ES-I3 (cell line): ENCODE results near the gene MNX1.
A peak's percentile ranks its signal among the peaks of the same experiment; 100 is the strongest.

Experiments used
- H3K36me3 ChIP-seq: 2 replicates; pipeline ENCODE4 v1.6.1; 2013; ENCODE audit warnings: mild to moderate bottlenecking, low read length, control low read depth, moderate library complexity; ENCODE audit not compliant: insufficient read depth
- H3K4me1 ChIP-seq: 2 replicates; pipeline ENCODE4 v1.6.1; 2013; ENCODE audit warnings: mild to moderate bottlenecking, control low read depth, low read length; ENCODE audit not compliant: insufficient read depth
- H3K9ac ChIP-seq: 2 replicates; pipeline ENCODE4 v1.6.1; 2013; ENCODE audit warnings: low read depth, mild to moderate bottlenecking, low read length, moderate library complexity
- H3K9me3 ChIP-seq: 2 replicates; pipeline ENCODE4 v1.6.1; 2013; ENCODE audit warnings: mild to moderate bottlenecking, low read length, moderate library complexity; ENCODE audit not compliant: control insufficient read depth, insufficient read depth

Gene MNX1

DNA sequence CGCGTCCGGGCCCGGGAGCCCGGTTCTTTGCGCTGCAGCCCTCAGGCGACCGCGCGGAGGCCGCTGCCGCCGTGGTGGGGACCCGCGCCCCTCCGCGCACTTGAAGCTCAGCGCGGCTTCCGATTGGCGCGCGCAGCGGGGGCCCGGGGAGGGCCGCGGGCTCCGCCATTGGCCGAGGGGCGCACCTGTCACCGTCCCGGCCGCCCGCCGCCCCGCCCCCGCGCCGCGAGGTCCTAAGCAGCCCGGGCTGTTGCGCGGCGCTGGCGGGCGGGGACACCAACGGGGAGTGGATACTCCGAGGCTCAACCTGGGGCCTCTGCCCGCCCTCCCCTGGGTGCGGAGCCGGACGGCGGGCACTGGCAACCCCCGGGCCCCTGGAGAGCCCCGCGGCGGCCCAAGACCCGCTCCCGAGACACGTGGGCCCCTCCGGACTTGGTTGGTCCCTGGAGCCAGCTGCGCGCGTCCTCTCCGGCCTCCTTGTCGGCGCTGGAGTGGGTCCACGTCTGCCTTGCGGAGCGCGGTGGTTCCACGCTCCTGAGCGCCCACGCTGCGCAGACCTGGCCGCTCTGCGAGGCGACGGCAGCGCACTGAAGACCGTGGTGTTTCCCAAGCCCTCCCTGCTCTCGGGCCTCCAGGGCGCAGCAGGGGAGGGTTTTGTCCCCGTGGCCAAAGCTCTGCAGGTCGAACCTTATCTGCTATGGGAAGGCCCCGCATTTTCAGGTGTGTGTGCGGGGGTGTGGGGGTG, at the start of gene MNX1:
TSS of gene MNX1 (minus strand) at position 76 of the 745 bp plus-strand sequence. CDS start 313 bp downstream, outside the sequence.
- peak within 1 kb of the TSS; percentile 63; the same call in 1 of the 2 replicates for H3K9ac ChIP-seq
- no peaks in the 10 kb centered on the region for H3K36me3 ChIP-seq
- H3K4me1 ChIP-seq = peaks cover 24% of the 10 kb centered on the region
- no peaks in the 10 kb centered on the region for H3K9me3 ChIP-seq

DNA sequence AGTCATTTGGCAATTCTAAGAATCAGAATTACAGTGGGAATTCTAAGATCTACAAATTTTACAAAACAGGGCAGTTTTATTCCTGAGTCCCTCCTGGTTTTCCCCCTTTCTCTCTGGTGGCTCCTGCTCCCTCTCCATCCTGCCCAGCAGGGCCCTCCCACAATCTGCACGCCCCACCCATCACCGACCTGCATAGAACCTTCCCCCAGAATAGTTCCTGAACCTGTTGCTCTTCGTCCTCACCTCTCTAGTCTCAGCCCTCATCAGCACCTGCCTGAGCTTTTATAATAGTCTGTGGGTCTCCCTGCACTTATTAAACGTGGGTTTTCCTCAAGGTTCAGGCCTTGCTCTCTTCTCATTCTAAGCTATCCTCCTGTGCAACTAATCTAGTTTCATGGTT, 49.1 kb upstream of the MNX1 start:
- 0 out of 2 replicates have a peak, but pooled peaks cover 3% of the 10 kb centered on the region for H3K9me3 ChIP-seq
- H3K36me3 ChIP-seq = no peaks in the 10 kb centered on the region
- H3K4me1 ChIP-seq = no peaks in the 10 kb centered on the region; the same call in 1 of the 2 replicates
- H3K9ac ChIP-seq = no peak overlapping the region

DNA sequence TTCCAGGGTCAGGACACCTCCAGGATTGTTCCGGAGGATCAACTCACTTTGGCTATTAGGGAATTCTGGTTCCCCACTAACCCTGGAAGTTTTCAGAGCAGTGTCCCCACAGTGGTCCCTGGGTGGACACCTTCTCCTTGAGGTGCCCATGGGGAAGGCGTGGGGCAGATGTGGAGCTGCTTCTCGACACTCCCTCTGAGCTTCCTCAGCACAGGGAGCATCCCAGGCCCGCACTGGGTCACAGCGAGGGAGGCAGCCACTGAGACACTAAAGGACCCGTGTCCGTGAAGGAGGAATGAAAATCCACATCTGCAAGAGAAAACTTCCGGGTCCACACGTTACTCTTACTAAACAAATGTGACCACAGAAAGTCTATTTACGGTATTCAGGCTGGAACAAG, 48.2 kb upstream of the MNX1 start:
- Histone ChIP-seq H3K9ac (no peak overlapping the region), H3K4me1 (no peaks in the 10 kb centered on the region; the same call in 1 of the 2 replicates), H3K36me3 (no peaks in the 10 kb centered on the region), H3K9me3 (no peaks in the 10 kb centered on the region)

DNA sequence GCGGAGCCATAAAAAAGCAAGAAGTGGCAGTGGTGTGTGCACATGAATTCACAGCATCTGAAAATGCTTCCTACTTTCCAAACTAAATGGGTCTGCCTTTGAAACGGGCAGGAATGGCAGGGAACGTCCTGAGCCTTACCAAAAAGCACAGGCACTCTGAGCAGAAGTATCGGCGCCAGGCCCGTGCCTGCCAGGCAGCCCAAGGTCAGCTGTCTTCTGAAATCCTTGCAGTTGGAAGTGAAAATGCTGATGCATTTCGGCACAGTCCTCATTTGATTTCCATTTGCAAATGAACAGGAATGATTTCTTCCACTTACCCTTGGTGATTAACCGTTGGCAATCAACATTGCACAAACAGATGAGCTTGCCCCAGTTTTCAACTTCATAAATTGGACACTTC, 47.6 kb upstream of the MNX1 start:
- Histone ChIP-seq H3K4me1 (no peaks in the 10 kb centered on the region; the same call in 1 of the 2 replicates), H3K36me3 (no peaks in the 10 kb centered on the region), H3K9me3 (no peaks in the 10 kb centered on the region), H3K9ac (no peak overlapping the region)

DNA sequence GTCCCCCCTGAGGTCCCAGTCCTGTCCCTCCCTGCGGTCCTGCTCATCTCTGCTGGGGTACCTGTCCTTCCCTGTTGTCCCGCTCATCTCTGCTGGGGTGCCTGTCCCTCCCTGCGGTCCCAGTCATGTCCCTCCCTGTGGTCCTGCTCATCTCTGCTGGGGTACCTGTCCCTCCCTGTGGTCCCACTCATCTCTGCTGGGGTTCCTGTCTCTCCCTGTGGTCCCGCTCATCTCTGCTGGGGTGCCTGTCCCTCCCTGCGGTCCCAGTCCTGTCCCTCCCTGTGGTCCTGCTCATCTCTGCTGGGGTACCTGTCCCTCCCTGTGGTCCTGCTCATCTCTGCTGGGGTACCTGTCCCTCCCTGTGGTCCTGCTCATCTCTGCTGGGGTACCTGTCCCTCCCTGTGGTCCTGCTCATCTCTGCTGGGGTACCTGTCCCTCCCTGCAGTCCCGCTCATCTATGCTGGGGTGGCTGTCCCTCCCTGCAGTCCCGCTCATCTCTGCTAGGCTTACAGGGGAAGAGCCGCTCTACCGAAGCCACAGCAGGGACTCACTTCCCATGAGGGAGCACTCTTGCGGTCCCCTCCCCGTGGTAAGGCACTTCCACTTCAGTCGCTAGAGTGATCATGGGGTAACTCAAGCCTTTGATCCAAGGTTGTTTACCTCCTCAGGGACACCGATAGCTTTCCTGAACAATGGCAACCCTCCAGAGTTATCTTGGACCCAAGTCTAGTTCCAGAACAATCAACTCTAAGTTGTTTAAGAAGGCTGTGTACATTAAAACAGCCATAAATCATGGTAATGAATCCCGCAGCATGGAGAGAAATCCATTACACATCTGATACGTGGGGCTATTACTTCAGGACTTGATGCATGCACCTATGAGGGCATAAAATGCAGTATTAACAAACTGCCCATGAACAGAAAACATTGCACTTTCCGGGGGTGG, 46.8 kb upstream of the MNX1 start:
- H3K9ac ChIP-seq = no peak overlapping the region
- no peaks in the 10 kb centered on the region for H3K36me3 ChIP-seq
- H3K9me3 ChIP-seq = no peaks in the 10 kb centered on the region
- H3K4me1 ChIP-seq = no peaks in the 10 kb centered on the region; the same call in 1 of the 2 replicates

DNA sequence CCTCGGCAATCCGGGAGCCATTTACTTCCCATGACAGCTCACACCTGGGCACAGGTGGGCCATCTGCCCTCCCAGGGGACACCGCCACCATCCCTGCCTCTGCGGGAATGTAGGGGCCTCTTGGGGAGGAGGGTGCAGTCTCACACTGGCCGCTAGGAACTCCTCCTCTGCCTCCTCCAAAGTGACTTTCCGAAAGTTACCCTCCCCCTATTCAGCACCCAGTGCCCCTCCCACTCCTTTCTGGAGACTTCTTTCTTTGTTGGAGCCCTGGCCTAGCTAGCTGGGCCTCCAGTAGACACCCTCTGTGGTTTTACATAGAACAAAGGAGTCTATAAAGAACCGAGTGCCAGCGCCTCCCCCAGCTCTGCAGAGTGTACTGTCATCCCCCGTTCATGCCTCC, 45.8 kb upstream of the MNX1 start:
- H3K4me1 ChIP-seq = no peaks in the 10 kb centered on the region; the same call in 1 of the 2 replicates
- H3K9ac ChIP-seq = no peak overlapping the region
- H3K9me3 ChIP-seq = no peaks in the 10 kb centered on the region
- no peaks in the 10 kb centered on the region for H3K36me3 ChIP-seq

DNA sequence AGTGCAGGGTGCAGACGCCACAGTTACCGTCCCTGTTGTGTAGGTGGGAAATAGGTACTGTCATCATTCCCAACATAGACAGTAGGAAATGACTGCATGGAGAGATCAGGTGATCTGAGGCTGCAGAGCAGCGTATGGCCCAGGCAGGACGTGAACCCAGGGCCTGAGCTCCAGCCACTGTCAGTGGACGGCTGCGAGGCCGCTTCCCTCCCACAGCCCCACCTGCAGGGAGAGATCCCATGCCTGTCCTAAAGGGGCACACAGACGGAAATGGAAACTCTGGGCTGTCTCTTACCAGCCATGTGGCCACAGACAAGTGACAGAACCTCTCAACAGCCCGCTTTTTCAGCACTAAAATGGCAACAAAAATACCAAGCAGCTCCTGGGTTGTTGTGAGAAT, 44.5 kb upstream of the MNX1 start:
- Histone ChIP-seq H3K9me3 (no peaks in the 10 kb centered on the region), H3K36me3 (no peaks in the 10 kb centered on the region), H3K4me1 (no peaks in the 10 kb centered on the region; the same call in 1 of the 2 replicates), H3K9ac (no peak overlapping the region)

DNA sequence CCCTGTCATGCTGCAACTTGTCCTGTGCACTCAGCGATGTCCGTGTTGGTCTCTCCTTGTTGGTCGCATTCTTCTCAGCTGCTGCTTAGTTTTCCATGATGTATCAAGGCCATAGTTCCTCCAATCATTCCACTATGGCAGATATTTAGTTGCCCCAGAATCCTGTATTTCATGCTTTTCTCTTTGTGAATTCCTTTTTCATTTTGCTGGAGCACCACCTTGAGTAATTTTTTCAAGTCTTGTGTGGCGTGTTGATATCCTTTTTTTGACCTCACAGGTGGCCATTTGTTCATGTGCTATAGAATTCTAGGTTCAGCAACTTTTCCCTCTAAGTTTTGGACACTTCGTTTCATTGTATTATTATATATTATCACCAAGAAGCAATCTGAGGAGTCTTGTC, 42.7 kb upstream of the MNX1 start:
- Histone ChIP-seq H3K4me1 (no peaks in the 10 kb centered on the region; the same call in 1 of the 2 replicates), H3K36me3 (no peaks in the 10 kb centered on the region), H3K9me3 (no peaks in the 10 kb centered on the region), H3K9ac (no peak overlapping the region)

DNA sequence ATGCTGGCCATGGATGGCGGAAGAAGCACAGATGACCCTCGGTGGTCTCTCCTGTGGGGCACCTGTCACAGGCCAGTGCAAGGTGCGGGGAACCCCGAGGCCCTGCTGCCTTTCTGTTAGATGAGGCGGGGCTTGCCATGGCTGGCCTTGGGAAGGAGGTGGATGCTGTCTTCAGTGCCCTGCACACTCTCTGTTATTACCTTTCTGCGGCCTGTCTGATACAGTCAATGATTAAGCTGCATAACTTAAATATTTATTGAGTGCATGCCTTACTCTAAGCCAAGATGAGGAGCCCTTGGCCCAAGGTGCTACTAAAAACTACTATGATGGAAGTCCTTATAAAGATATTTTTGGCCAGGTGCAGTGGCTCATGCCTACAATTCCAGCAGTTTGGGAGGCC, 36.7 kb upstream of the MNX1 start:
- H3K9ac ChIP-seq = no peak overlapping the region
- H3K36me3 ChIP-seq = no peaks in the 10 kb centered on the region
- no peaks in the 10 kb centered on the region for H3K9me3 ChIP-seq
- H3K4me1 ChIP-seq = no peaks in the 10 kb centered on the region

DNA sequence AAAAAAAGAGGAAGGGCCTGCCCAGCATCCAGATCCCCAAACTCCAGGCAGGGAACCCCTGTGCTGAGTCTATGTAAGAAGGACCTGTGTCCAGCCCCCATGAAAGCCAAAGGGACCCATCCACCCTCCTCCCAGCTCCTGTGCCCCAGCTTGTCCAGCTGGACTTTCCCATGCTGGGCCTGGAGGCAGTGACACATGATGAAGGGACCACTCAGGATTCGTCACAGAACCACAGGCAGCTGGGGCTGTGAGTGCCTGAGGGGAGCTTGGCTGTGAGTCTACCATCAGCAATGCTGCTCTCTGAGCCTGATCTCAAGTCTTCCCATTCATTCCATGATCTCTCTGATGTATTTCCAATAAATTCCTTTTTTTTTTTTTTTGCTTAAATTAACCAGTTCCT, 36.2 kb upstream of the MNX1 start:
- H3K9me3 ChIP-seq = no peaks in the 10 kb centered on the region
- H3K36me3 ChIP-seq = no peaks in the 10 kb centered on the region
- H3K9ac ChIP-seq = no peak overlapping the region
- no peaks in the 10 kb centered on the region for H3K4me1 ChIP-seq

DNA sequence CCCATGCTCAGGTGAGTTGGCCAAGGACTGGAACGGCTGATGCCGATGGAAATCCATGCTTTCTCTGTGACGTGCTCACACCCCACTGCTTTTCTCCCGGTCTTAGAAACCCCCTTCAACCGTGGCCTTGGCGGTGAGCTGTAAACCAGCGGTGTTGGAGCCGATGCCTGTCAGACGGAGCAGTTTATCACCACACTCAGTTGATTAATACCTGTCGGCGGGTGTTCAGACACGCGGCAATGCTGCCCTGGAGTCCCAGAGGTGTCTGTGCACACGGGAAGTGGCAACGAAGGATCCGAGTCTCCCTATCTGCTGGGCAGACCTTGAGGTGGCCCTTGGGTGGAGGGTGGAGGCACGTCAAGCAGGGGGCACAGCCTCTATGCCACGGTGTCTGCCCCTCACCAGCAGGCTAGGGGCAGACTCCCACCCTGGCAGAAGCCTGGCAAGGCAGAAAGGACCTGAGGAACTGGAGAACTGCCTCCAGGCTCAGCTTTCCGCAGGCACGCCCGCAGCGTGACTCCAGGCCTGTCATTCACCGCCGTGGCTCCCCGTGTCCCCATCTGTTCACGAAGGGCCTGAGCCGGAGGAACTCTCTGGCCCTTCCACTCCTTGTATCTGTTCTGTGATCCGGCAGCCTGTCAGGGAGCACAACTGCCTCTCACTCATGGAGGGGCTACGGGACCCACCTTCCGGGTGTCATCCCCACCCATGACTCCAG, 34.6 kb upstream of the MNX1 start:
- H3K9ac ChIP-seq = no peak overlapping the region
- H3K9me3 ChIP-seq = no peaks in the 10 kb centered on the region
- H3K36me3 ChIP-seq = no peaks in the 10 kb centered on the region
- H3K4me1 ChIP-seq = no peaks in the 10 kb centered on the region

DNA sequence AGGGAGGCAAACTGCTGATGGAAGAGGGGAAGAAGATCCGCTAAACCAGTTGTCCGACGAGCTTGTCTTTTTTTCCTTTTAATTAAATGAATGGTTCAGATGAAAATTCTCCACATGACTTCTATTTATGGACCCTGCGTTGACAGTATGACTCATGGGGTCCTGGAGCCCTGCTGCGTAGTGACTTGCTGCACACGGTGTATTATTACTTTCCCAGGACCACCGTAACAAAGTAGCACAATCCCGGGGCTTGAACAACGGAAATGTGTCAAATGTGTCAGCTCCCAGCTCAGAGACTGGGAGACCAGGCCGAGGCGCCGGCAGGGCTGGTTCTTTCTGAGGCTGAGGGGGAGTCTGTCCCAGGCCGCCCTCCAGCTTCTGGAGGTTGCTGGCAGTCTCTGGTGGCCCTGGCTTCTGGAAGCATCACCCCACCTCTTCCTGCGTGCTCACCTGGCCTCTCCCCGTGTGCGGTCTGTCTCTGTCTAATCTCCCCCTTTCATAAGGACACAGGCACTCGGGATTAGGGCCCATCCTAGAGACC, 33.8 kb upstream of the MNX1 start:
- Histone ChIP-seq H3K4me1 (no peaks in the 10 kb centered on the region), H3K9me3 (no peaks in the 10 kb centered on the region), H3K36me3 (no peaks in the 10 kb centered on the region), H3K9ac (no peak overlapping the region)

DNA sequence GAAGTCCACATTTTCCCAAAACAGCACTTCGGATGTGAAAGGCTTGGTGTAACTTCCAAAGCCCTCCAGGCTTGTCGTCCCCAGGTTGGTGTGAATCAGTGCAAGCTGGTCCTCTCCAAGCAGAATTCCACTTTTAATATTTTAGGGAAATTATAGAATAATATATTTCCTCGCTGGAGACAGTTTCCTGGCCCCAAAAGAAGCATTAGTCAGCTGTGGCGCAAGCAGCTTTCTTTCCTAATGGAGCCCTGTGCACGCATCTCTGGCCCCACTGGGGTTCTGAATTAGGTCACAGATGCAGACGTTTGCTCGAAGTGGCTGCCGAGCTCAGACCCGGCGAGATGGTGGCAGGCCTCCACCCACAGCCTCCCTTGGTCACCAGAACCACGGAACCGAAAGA, 33.3 kb upstream of the MNX1 start:
- Histone ChIP-seq H3K9me3 (no peaks in the 10 kb centered on the region), H3K4me1 (no peaks in the 10 kb centered on the region), H3K36me3 (no peaks in the 10 kb centered on the region), H3K9ac (no peak overlapping the region)
